Endodermal cell (in vitro differentiated cells): ENCODE measurements around the gene GRIN2D. TPM values are rescaled to one million over a fixed set of nuclear protein-coding genes. Genes with fewer than 3 reads are reported as not detected.

ENCODE experiments used
- DNase-seq: peaks from one replicate; pipeline ENCODE4 v3.0.0-alpha.2; 2017
- H3K27ac ChIP-seq: 2 replicates; pipeline ENCODE4 v1.5.1; 2013; ENCODE audit warnings: mild to moderate bottlenecking, low read depth, low read length, moderate library complexity
- H3K27me3 ChIP-seq: 2 replicates; pipeline ENCODE4 v1.6.1; 2013; ENCODE audit warnings: mild to moderate bottlenecking, low read length, moderate library complexity; ENCODE audit not compliant: insufficient read depth, control insufficient read depth, poor library complexity, severe bottlenecking
- H3K36me3 ChIP-seq: 2 replicates; pipeline ENCODE4 v1.7.0; 2013; ENCODE audit warnings: mild to moderate bottlenecking, low read length, moderate library complexity; ENCODE audit not compliant: control insufficient read depth, insufficient read depth
- H3K4me1 ChIP-seq: one replicate; pipeline ENCODE4 v1.7.0; 2013; ENCODE audit warnings: low read length; ENCODE audit not compliant: control insufficient read depth, insufficient read depth
- H3K4me3 ChIP-seq: 2 replicates; pipeline ENCODE4 v1.5.1; 2013; ENCODE audit warnings: mild to moderate bottlenecking, low read length, moderate library complexity
- H3K9ac ChIP-seq: 2 replicates; pipeline ENCODE4 v1.6.1; 2013; ENCODE audit warnings: mild to moderate bottlenecking, low read length, moderate library complexity; ENCODE audit not compliant: poor library complexity, severe bottlenecking; ENCODE audit errors: extremely low read depth
- H3K9me3 ChIP-seq: 2 replicates; pipeline ENCODE4 v1.6.1; 2013; ENCODE audit warnings: mild to moderate bottlenecking, low read length, moderate library complexity; ENCODE audit not compliant: control insufficient read depth
- H3K27ac Mint-ChIP-seq: 2 replicates; pipeline ENCODE4 v1.8.0; 2020; ENCODE audit warnings: mixed read lengths
- H3K27me3 Mint-ChIP-seq: 2 replicates; pipeline ENCODE4 v1.8.0; 2021; ENCODE audit warnings: mild to moderate bottlenecking, mixed read lengths; ENCODE audit not compliant: insufficient read depth
- H3K36me3 Mint-ChIP-seq: 2 replicates; pipeline ENCODE4 v1.8.0; 2020; ENCODE audit warnings: low read depth, mixed read lengths
- H3K4me1 Mint-ChIP-seq: 2 replicates; pipeline ENCODE4 v1.8.0; 2020; ENCODE audit warnings: mixed read lengths
- H3K4me3 Mint-ChIP-seq: 2 replicates; pipeline ENCODE4 v1.8.0; 2020; ENCODE audit warnings: mild to moderate bottlenecking, moderate library complexity, mixed read lengths
- H3K9me3 Mint-ChIP-seq: 2 replicates; pipeline ENCODE4 v1.8.0; 2020; ENCODE audit warnings: mild to moderate bottlenecking, mixed read lengths
- CTCF ChIP-seq: fragments of 200-600 bp; sonication (generic); conservative IDR thresholded peaks from 2 replicates; pipeline ENCODE4 v1.5.0; 2021; ENCODE audit warnings: antibody characterized with exemption, mild to moderate bottlenecking
- WGBS, 2 experiments: methylation state at CpG; one replicate each; pipeline versions ENCODE4 v1.1.5 to v1.1.7; 2013; ENCODE audit warnings: missing lambda C conversion rate in 2 of 2, mixed read lengths in 1 of 2; ENCODE audit not compliant: insufficient coverage in 1 of 2, insufficient read length in 1 of 2; 5-methylcytosine and 5-hydroxymethylcytosine counted together
- total RNA-seq, 2 donors: library from RNA; stranded (reverse); fragmentation: NEBNext Ultra II Directional in 1 of 2; extraction: Animal tissue kit (Norgen Biotek cat#: 25700) in 1 of 2; gene quantifications; 2 replicates in 1 of 2; 3 replicates in 1 of 2; pipeline ENCODE4 v1.2.1, GENCODE V29; 2021

Gene GRIN2D
- total RNA-seq, 2 donors from 2014 or later = 0.77 to 1.2 TPM

GRCh38 chr19:48419158-48419920 is 25.9 kb downstream of the GRIN2D start:
- H3K9me3 ChIP-seq = no peaks in the 10 kb centered on the region
- H3K27me3 ChIP-seq = no peaks in the 10 kb centered on the region
- Mint-ChIP-seq H3K4me1 (peaks cover 8% of the 10 kb centered on the region), H3K27ac (peak overlapping the region; percentile 86), H3K36me3 (no peaks in the 10 kb centered on the region), H3K4me3 (no peak overlapping the region), H3K9me3 (no peaks in the 10 kb centered on the region), H3K27me3 (no peaks in the 10 kb centered on the region)
- WGBS, 2 experiments = 68 to 74% methylated on average over 19 to 29 of the region's 31 CpGs
- DNase-seq = peak; percentile 90
- TF ChIP-seq CTCF = no peak
- no peak overlapping the region for H3K27ac ChIP-seq
- no peaks in the 10 kb centered on the region for H3K4me1 ChIP-seq
- H3K36me3 ChIP-seq = no peaks in the 10 kb centered on the region
- no peak overlapping the region for H3K4me3 ChIP-seq
- no peak overlapping the region for H3K9ac ChIP-seq

GRCh38 chr19:48421548-48421947 is 28.1 kb downstream of the GRIN2D start:
- Mint-ChIP-seq H3K9me3 (no peaks in the 10 kb centered on the region), H3K4me3 (no peak overlapping the region), H3K4me1 (peaks cover 13% of the 10 kb centered on the region), H3K36me3 (peaks cover 1% of the 10 kb centered on the region), H3K27ac (no peak overlapping the region), H3K27me3 (no peaks in the 10 kb centered on the region)
- H3K27me3 ChIP-seq = no peaks in the 10 kb centered on the region
- no peaks in the 10 kb centered on the region for H3K36me3 ChIP-seq
- H3K4me1 ChIP-seq = no peaks in the 10 kb centered on the region
- TF ChIP-seq CTCF = no peak
- H3K4me3 ChIP-seq = no peak overlapping the region
- 90 to 92% methylated on average over 10 to 16 of the region's 16 CpGs for WGBS, 2 experiments
- H3K27ac ChIP-seq = no peak overlapping the region
- no peak overlapping the region for H3K9ac ChIP-seq
- DNase-seq = no peak
- no peaks in the 10 kb centered on the region for H3K9me3 ChIP-seq

GRCh38 chr19:48424694-48425219 is 31.3 kb downstream of the GRIN2D start:
- H3K9ac ChIP-seq = peak overlapping the region; percentile 15
- H3K4me3 ChIP-seq = no peak overlapping the region
- no peaks in the 10 kb centered on the region for H3K36me3 ChIP-seq

More at GRCh38 chr19:48424694-48425219, 31.3 kb downstream of the GRIN2D start:
- Histone ChIP-seq H3K4me1 (no peaks in the 10 kb centered on the region), H3K27ac (peak overlapping the region; percentile 44), H3K27me3 (no peaks in the 10 kb centered on the region), H3K9me3 (no peaks in the 10 kb centered on the region)
- Mint-ChIP-seq H3K27me3 (no peaks in the 10 kb centered on the region), H3K4me3 (peak overlapping the region; percentile 4), H3K36me3 (peaks cover 2% of the 10 kb centered on the region), H3K27ac (peak overlapping the region; percentile 90), H3K9me3 (no peaks in the 10 kb centered on the region), H3K4me1 (peaks cover 5% of the 10 kb centered on the region)
- TF ChIP-seq CTCF = no peak
- DNase-seq = peak; percentile 80
- WGBS, 2 experiments = 57 to 60% methylated on average over 5 to 8 of the region's 8 CpGs
